Muscle layer of duodenum (tissue), 2 donors: ENCODE results near the gene EFHD2.
"Not testable (repeated sequence)": the region's sequence is repeated elsewhere in the genome, so short reads cannot be mapped to it uniquely, and the experiment has no call there.

Experiments
- H3K27ac ChIP-seq: one replicate; pipeline ENCODE4 v1.7.0; 2013; ENCODE audit warnings: mild to moderate bottlenecking, low read length
- H3K27me3 ChIP-seq: one replicate; pipeline ENCODE4 v1.7.0; 2013; ENCODE audit warnings: low read depth, mild to moderate bottlenecking, control low read depth, low read length
- H3K36me3 ChIP-seq, 2 donors: one replicate each; pipeline ENCODE4 v1.7.0; 2013; ENCODE audit warnings: low read length in 2 of 2, control low read depth in 1 of 2, mild to moderate bottlenecking in 1 of 2; ENCODE audit not compliant: insufficient read depth in 2 of 2, control insufficient read depth in 1 of 2
- H3K4me1 ChIP-seq, 2 donors: one replicate each; pipeline ENCODE4 v1.7.0; 2013; ENCODE audit warnings: low read length in 2 of 2, mild to moderate bottlenecking in 2 of 2, control low read depth in 1 of 2, moderate library complexity in 1 of 2; ENCODE audit not compliant: insufficient read depth in 2 of 2, control insufficient read depth in 1 of 2
- H3K4me3 ChIP-seq, 2 donors: one replicate each; pipeline ENCODE4 v1.7.0; 2013; ENCODE audit warnings: low read length in 2 of 2, low read depth in 1 of 2, mild to moderate bottlenecking in 1 of 2
- H3K9me3 ChIP-seq, 2 donors: one replicate each; pipeline ENCODE4 v1.7.0; 2013; ENCODE audit warnings: low read length in 2 of 2, control low read depth in 1 of 2, mild to moderate bottlenecking in 1 of 2; ENCODE audit not compliant: control insufficient read depth in 1 of 2
- donor health status: healthy.

The EFHD2 gene

GRCh38 chr1:15459771-15460707 is 50.4 kb downstream of the EFHD2 start:
- Histone ChIP-seq H3K9me3 (no peaks in the 10 kb centered on the region), H3K27ac (no peak overlapping the region), H3K36me3 (no peaks in the 10 kb centered on the region), H3K27me3 (no peaks in the 10 kb centered on the region), H3K4me1 (peaks cover 0 to 4% of the 10 kb centered on the region in 2 donors), H3K4me3 (no peak overlapping the region)

GRCh38 chr1:15460708-15461095 is 51.0 kb downstream of the EFHD2 start:
- no peak overlapping the region for H3K27ac ChIP-seq

GRCh38 chr1:15463064-15463800 is 53.5 kb downstream of the EFHD2 start:
- H3K9me3 ChIP-seq, H3K27me3 ChIP-seq, H3K27ac ChIP-seq, H3K4me3 ChIP-seq, H3K36me3 ChIP-seq, H3K4me1 ChIP-seq: not testable (repeated sequence)

More at GRCh38 chr1:15460708-15461095, 51.0 kb downstream of the EFHD2 start:
- Histone ChIP-seq H3K27me3 (no peaks in the 10 kb centered on the region), H3K9me3 (no peaks in the 10 kb centered on the region), H3K4me1 (peaks cover 0 to 4% of the 10 kb centered on the region in 2 donors), H3K36me3 (no peaks in the 10 kb centered on the region), H3K4me3 (no peak overlapping the region)

GRCh38 chr1:15463926-15464322 is 54.2 kb downstream of the EFHD2 start:
- H3K27ac ChIP-seq, H3K9me3 ChIP-seq, H3K4me3 ChIP-seq, H3K27me3 ChIP-seq, H3K4me1 ChIP-seq, H3K36me3 ChIP-seq: not testable (repeated sequence)

- no peaks in the 10 kb centered on the region for H3K36me3 ChIP-seq
- no peak overlapping the region for H3K4me3 ChIP-seq
- no peaks in the 10 kb centered on the region for H3K9me3 ChIP-seq
- H3K4me1 ChIP-seq, result peaks cover 0 to 3% of the 10 kb centered on the region in 2 donors
- no peak overlapping the region for H3K27ac ChIP-seq
- no peaks in the 10 kb centered on the region for H3K27me3 ChIP-seq
Observed at GRCh38 chr1:15465674-15466073, 56.0 kb downstream of the EFHD2 start.

- not testable (repeated sequence) for H3K4me3 ChIP-seq, H3K4me1 ChIP-seq, H3K9me3 ChIP-seq, H3K36me3 ChIP-seq, H3K27me3 ChIP-seq, H3K27ac ChIP-seq
Observed at GRCh38 chr1:15466955-15467625, 57.4 kb downstream of the EFHD2 start.

GRCh38 chr1:15468145-15468544 is 58.5 kb downstream of the EFHD2 start:
- Histone ChIP-seq H3K9me3 (no peaks in the 10 kb centered on the region), H3K36me3 (no peaks in the 10 kb centered on the region), H3K27me3 (no peaks in the 10 kb centered on the region), H3K4me3 (no peak overlapping the region), H3K27ac (no peak overlapping the region), H3K4me1 (peaks cover 0 to 3% of the 10 kb centered on the region in 2 donors)

- Histone ChIP-seq H3K9me3 (no peaks in the 10 kb centered on the region), H3K4me3 (no peak overlapping the region), H3K27ac (no peak overlapping the region), H3K27me3 (no peaks in the 10 kb centered on the region), H3K4me1 (peaks cover 0 to 3% of the 10 kb centered on the region in 2 donors), H3K36me3 (no peaks in the 10 kb centered on the region)
Observed at GRCh38 chr1:15469361-15469760, 59.7 kb downstream of the EFHD2 start.

- not testable (repeated sequence) for H3K4me3 ChIP-seq, H3K36me3 ChIP-seq, H3K4me1 ChIP-seq, H3K9me3 ChIP-seq, H3K27ac ChIP-seq, H3K27me3 ChIP-seq
Observed at GRCh38 chr1:15469821-15470448, 60.2 kb downstream of the EFHD2 start.

GRCh38 chr1:15471067-15471466 is 61.4 kb downstream of the EFHD2 start:
- not testable (repeated sequence) for H3K27me3 ChIP-seq, H3K27ac ChIP-seq, H3K36me3 ChIP-seq, H3K9me3 ChIP-seq, H3K4me1 ChIP-seq, H3K4me3 ChIP-seq

- H3K4me3 ChIP-seq, H3K27ac ChIP-seq, H3K27me3 ChIP-seq, H3K9me3 ChIP-seq, H3K4me1 ChIP-seq, H3K36me3 ChIP-seq: not testable (repeated sequence)
Observed at GRCh38 chr1:15471723-15472122, 62.0 kb downstream of the EFHD2 start.
